Measurements from ENCODE around the gene STUM.

STUM gene

DNA sequence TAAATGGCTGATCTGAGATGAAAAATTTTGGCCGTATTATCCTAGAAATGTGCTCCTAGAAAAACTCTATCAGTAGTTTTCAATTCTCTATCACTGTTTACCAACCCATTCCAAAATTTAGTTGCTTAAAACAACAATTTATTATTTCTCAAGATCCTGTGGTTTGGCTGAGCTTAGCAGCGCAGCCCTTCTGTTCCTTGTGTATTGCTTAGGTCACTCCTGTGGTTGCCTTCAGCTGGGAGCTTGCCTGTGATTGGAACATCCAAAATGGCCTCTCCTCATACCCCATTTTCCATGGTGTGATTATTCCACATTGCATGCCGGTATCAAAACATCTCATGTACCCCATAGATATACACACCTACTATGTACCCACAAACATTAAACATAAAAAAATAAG lies 22.8 kb upstream of the STUM start:
- DNase-seq (ENCODE audit: low read depth) = peak; percentile 69
- H3K4me3 ChIP-seq (ENCODE audit: low read depth, low read length) = no peak overlapping the region
- TF ChIP-seq, protein P1, sequence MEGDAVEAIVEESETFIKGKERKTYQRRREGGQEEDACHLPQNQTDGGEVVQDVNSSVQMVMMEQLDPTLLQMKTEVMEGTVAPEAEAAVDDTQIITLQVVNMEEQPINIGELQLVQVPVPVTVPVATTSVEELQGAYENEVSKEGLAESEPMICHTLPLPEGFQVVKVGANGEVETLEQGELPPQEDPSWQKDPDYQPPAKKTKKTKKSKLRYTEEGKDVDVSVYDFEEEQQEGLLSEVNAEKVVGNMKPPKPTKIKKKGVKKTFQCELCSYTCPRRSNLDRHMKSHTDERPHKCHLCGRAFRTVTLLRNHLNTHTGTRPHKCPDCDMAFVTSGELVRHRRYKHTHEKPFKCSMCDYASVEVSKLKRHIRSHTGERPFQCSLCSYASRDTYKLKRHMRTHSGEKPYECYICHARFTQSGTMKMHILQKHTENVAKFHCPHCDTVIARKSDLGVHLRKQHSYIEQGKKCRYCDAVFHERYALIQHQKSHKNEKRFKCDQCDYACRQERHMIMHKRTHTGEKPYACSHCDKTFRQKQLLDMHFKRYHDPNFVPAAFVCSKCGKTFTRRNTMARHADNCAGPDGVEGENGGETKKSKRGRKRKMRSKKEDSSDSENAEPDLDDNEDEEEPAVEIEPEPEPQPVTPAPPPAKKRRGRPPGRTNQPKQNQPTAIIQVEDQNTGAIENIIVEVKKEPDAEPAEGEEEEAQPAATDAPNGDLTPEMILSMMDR (conservative IDR thresholded peaks at IDR 0.05; ENCODE audit: low read depth, low read length) = no peak

DNA sequence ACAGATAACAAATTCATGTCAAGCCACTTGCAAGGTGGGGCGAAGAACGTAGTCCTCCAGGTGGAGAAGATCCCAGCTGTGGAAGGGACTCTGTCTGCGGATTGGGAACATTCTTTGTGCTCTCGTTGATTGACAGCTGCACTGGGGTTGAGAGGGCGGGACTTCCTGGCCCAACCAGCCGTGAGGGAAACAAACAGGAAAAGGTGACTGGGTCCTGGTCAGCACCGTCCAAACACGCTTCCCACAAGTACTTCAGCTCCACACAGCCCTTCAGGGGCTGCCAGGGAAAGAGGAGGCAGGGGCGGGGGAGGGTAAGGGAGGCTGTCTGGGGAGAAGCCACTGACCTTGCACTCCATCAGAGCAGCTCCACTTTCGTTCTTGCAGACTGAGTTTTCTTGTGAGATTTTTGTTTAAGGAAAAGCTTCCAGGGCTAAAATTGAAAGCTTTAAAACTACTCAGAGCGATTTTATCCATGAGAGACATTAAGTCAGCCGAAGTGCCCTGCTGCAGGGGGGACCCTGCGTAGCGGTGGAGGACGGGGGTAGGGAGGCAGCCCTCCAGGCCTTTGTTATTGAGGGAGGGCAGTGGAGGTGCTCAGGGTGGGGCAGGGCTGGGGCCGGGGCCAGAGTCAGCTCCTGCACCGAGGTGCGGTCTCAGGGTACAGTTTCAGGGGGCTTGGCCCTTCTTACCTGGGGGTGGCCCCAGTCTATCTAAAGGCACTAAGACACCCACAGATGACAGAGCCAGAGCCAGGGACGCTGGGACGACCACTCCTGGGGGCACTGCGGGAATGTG lies 21.6 kb upstream of the STUM start:
- TF ChIP-seq, protein P1 (conservative IDR thresholded peaks at IDR 0.05; ENCODE audit: low read depth, low read length) = no peak
- H3K4me3 ChIP-seq (ENCODE audit: low read depth, low read length) = peak overlapping the region; percentile 30
- DNase-seq (ENCODE audit: low read depth) = peak; percentile 36

DNA sequence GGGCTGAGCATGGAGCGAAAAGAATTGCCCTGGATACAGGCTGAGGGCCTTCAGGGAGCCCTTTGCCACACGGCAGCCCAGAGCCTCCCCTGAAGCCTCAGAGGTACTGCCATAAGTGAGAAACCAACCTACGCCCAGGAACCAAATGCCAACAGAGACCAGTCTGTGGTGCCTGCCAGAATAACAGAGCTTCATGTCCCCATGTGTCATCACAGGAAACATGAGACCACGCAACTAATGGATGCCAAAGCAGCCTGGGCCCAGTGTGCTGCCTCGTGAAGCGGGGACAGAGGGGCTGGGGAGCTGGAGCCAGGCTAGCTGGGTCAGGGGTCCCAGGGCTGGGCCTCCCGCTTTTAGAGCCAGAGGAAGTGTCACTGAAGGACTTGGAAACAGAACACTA lies 18.7 kb upstream of the STUM start:
- no peak for DNase-seq (ENCODE audit: low read depth)
- H3K4me3 ChIP-seq (ENCODE audit: low read depth, low read length) = no peak overlapping the region
- TF ChIP-seq, protein P1 (conservative IDR thresholded peaks at IDR 0.05; ENCODE audit: low read depth, low read length) = no peak

DNA sequence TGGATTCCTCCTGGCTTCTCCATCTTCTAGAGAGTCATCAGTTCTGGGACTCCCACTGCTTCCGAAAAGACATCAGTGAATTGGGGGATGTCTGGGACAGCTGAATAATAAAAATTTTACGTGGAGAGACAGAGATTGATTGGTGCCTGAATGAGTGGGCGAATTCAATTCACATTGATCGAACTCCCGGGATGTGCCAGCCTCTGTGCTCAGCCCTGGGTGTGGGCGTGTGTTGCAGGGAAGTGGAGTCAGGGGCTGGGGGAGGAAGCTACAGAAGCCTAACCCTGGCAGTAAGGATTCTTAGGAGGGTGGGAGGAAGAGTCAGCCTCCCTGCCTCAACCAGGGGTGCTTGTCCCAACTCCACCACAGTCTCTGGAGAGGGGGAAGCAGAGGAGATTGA lies 18.0 kb upstream of the STUM start:
- H3K4me3 ChIP-seq (ENCODE audit: low read depth, low read length) = no peak overlapping the region
- TF ChIP-seq, protein P1 (conservative IDR thresholded peaks at IDR 0.05; ENCODE audit: low read depth, low read length) = no peak
- DNase-seq (ENCODE audit: low read depth) = no peak

DNA sequence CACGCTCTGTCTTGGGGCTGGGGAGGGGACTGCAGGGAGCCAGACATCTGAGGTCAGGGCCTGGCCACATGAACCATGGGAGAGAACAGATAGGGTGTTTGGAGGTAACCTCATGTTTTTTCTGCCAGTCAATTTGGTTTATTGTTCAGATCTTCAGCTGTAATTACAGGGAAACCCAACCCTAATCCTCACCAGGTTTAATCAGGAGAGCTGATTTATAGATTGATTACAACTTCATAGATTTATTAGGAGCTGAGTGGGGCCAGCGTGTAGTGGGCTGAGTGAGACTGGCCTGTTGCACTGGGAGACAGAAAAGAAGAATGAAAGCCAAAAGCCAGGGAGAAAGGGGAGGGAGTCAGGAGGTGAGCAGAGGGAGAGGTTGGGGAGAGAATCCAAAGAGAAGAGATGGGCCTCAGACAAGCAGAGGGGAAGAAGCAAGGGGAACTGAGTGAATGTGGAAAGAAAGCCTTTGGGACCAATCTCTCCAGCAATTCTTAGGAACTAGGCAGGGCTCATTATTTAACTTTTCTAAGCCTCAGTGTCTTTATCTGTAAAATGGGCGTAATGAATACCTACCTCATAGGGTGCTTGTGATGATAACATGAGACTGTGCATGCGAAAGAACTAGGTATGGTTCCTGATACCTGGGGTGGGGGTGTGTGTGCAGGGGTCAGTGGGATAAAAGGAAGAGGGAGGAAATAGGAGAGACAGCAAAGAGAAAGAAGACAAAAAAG lies 17.0 kb upstream of the STUM start:
- DNase-seq (ENCODE audit: low read depth) = no peak
- TF ChIP-seq, protein P1 (conservative IDR thresholded peaks at IDR 0.05; ENCODE audit: low read depth, low read length) = no peak
- H3K4me3 ChIP-seq (ENCODE audit: low read depth, low read length) = no peak overlapping the region

DNA sequence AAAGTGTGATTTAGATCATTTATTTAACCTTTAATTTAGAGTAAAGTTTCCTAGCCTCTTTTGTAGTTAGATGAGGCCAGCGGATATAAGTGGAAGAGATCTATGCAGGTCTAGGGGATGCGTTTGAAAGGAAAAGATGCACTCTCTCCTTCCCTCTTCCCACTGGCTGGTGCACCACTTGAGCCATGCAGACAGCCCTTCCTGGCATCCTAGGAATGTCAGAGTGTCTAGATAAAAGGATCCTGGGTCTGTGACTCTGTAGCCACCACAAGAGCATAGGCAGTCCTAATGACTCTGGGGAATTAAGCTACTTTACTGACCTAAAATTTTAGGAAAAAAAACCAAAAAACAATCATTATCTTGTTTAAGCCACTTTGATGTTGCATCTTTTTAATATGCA lies 16.0 kb upstream of the STUM start:
- DNase-seq (ENCODE audit: low read depth) = no peak
- H3K4me3 ChIP-seq (ENCODE audit: low read depth, low read length) = no peak overlapping the region
- TF ChIP-seq, protein P1 (conservative IDR thresholded peaks at IDR 0.05; ENCODE audit: low read depth, low read length) = no peak

Measured in choroid plexus epithelial cell (primary cell).